Measurements from ENCODE around the gene CBLL1.

Gene CBLL1

DNA sequence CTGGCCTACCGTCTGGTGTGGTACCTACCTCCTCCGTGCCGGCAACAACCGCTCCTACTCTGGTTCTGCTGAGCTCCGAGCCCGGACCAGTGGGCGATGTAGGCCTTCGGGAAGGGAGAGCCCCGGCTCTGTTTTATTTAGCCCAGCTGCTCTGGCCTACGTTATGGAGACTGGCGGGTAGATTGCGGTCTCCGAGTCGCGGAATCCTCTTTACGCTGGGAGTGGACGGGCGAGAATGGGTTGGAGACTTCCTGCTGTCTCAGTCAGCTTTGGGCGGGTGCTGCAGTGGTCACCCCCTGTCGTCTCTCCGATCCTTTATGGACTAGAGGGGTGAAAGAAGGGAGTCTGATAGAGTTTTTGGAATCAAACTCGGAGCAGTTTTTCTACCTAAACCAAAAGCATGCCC is 406 bp downstream of the CBLL1 start:
- DNase-seq (ENCODE audit: low read depth) = no peak

- no peak for DNase-seq (ENCODE audit: low read depth)
Observed at GRCh38 chr7:107746006-107746405, 2.1 kb downstream of the CBLL1 start.

DNA sequence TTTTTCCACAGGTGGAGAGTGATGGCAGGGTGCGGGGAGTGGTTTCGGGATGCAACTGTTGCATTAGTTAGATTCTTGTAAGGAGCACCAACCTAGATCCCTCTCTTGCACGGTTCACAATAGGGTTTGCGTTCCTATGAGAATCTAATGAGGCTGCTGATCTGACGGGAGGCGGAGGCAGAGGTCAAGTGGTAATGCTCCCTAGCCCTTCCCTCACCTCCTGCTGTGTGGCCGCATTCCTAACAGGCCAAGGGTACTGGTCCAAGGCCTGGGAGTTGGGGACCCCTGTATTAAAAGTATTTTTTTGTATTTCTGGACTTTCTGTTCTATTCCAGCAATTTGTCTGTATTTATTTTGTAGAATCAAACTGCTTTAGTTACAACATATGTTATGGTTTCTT is 7.2 kb downstream of the CBLL1 start:
- no peak for DNase-seq (ENCODE audit: low read depth)

DNA sequence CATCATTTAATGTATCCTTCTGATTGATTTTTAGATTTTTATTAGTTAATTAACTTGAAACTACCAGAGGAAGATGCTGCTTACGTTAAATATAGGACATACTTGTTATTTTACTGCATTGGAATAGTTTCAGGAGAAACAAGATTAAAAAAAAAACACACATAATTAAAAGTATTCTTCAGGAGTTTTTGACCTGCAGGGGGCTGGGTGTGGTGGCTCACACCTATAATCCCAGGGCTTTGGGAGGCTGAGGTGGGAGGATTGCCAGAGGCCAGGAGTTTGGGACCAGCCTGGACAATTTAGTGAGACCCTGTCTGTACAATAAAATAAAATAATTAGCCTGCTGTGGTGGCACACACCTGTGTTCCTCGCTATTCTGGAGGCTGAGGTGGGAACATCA is 10.7 kb downstream of the CBLL1 start:
- no peak for DNase-seq (ENCODE audit: low read depth)

GRCh38 chr7:107758667-107759066 is 14.7 kb downstream of the CBLL1 start:
- no peak for DNase-seq (ENCODE audit: low read depth)

GRCh38 chr7:107767391-107767790 is 23.4 kb downstream of the CBLL1 start:
- no peak for DNase-seq (ENCODE audit: low read depth)

DNA sequence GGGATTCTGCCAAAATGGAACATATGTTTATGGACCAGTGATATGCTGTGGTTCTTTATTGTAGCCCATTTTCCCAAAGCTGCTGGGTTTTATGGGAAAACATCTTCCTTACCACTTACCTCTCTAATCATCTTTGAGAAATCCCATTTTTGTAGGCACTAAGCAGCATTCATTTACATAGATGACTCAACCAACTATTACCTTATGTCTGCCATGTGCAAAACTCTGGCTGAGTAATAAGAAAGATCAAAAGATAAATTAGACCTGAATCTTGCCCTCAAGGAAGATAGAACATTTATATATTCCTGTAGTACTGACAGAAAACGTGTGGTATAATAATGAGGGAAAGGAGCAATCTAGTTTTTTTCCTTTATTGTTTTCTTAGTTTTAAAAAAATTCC is 24.3 kb downstream of the CBLL1 start:
- no peak for DNase-seq (ENCODE audit: low read depth)

DNA sequence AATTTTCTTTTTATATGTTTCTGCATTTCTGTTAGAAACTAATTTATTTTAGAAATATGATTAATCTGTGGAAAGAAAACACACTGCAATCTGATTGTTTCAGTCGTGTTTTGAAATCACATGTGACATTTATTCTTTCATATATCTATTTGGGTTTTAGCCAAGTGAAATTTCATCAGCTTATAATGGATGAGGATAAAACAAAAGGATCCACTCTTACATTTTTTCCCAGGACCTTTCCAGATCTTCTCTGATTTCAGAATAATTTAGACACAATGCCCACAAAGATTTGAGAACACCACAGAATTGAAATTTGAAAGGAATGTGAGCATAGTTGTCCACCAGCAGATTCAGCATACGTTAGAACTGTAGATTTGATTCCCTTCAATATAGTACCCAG is 29.1 kb downstream of the CBLL1 start:
- DNase-seq (ENCODE audit: low read depth) = no peak

DNA sequence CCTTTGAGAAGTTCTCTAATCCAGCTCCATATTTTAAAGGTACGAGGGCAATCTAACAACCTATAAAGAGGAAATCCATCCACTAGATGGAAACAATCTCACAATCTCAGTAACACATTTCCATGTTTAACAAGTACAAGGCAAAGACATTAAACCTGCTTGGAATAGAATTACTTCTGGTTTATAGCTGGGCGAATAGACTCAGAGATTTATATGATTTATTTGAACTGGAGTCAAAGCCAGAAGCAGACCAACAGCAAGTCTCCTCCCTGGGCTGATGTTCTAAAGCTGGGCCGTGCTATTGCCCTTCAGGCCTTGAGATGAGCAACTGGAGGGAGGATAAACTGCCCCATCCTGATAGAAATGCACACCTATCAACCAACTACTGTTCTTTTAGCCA is 33.8 kb downstream of the CBLL1 start:
- no peak for DNase-seq (ENCODE audit: low read depth)

- no peak for DNase-seq (ENCODE audit: low read depth)
Observed at GRCh38 chr7:107778283-107778682, 34.3 kb downstream of the CBLL1 start.

DNA sequence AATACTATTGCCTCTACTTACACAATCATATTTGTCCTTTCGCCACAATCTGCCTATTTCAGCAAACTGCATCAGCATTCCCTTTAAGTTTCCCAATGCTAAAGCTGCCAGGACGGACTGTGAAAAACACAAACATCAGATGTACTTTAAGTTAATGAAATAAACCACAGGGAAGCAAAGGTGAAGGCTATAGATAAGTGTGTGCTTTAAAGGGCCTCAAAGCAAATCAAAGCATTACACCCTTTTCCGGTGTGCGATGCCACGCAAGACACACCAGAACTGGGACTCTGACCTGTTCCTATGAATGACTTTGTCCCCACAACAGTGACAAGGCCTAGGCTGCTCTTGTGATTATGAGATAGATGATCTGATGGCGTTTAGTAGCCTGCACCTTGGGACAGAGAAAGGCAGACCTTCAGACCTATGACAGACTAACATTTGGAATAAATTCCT is 35.7 kb downstream of the CBLL1 start:
- DNase-seq (ENCODE audit: low read depth) = no peak

GRCh38 chr7:107782374-107782773 is 38.4 kb downstream of the CBLL1 start:
- DNase-seq (ENCODE audit: low read depth) = no peak

DNA sequence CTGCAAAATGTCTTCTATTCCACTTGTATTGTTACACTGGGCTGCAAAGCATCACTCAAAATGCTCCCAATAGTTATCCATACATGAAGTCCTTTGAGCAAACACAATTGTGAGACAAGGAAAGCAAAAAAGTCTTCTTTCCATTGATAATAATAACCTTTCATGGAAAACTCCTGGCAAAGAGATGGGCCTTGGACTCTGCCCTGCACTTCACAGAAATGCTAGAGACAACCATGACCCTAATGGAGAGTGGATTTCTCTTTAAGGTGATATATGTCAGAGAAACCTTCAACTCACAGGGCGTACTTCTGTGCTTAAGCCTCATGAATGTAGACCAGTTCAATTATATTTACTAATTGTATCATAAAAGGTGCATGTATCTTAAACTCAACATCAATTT is 39.7 kb downstream of the CBLL1 start:
- DNase-seq (ENCODE audit: low read depth) = no peak

- no peak for DNase-seq (ENCODE audit: low read depth)
Observed at GRCh38 chr7:107785170-107785569, 41.2 kb downstream of the CBLL1 start.

DNA sequence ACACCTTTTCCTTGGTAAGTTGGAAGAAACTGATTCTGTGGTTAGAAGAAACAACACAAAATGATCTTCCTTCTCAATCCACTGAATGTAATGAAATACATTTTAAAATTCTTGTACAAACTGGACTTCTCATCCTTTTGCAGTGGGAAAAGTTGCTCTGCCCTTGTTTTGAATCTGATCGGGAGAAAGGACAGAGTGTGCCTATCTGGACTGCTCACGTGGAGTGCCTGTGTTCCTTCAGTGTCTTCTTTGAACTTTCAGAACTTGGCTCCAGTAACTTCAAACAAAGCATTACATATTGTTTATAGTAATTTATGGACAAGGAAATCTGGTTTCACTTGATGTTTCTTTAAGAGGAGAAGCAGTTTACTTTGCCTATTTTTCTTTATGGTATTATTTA is 42.0 kb downstream of the CBLL1 start:
- DNase-seq (ENCODE audit: low read depth) = no peak

DNA sequence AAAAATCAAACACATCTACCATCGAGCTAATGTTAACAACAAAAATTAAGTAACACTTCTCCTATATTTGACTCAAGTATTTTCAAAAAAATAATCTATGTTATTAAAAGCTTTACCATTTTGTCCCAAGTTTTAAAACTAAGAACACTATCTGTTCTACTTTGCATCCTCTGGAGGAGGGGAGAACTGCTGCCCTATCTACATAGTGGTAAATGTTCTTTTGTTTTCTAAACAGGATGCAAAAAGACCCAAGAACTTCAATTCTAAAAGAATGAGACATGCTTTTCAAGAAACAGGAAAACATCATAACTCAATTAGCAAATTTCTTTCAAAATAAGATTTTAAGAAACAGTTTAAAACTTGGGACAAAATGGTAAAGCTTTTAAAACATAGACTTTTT is 44.3 kb downstream of the CBLL1 start:
- no peak for DNase-seq (ENCODE audit: low read depth)

GRCh38 chr7:107788662-107789061 is 44.7 kb downstream of the CBLL1 start:
- no peak for DNase-seq (ENCODE audit: low read depth)

GRCh38 chr7:107789647-107790046 is 45.7 kb downstream of the CBLL1 start:
- no peak for DNase-seq (ENCODE audit: low read depth)

- DNase-seq (ENCODE audit: low read depth) = no peak
Observed at GRCh38 chr7:107792364-107792763, 48.4 kb downstream of the CBLL1 start.

DNA sequence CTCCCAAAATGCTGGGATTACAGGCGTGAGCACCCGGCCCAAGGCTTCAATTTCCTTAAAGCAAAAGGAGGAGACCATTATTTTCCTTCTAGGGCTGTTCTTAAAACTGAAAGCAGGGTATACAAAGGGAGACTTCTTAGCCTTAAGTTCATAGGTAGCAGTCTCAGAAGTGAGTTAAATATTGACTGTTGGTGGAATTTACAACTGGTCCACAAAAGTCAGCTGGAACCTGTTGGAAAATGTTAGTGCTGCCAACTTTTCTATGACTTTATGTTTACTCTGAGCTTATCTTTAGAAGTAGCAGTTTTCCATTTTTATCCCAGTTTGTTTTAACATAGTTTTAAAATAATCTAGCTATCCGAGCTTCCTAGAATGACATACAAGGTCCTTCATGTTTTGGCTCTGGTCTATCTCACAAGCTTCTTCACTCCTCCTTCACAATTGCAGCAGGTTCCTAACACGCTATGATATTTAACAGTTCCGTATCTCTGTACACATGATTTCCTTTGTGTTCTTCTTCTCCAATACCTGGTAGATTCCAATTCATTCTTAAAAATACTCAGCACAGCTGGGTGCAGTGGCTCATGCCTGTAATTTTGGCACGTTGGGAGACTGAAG is 55.8 kb downstream of the CBLL1 start:
- no peak for DNase-seq (ENCODE audit: low read depth)

DNA sequence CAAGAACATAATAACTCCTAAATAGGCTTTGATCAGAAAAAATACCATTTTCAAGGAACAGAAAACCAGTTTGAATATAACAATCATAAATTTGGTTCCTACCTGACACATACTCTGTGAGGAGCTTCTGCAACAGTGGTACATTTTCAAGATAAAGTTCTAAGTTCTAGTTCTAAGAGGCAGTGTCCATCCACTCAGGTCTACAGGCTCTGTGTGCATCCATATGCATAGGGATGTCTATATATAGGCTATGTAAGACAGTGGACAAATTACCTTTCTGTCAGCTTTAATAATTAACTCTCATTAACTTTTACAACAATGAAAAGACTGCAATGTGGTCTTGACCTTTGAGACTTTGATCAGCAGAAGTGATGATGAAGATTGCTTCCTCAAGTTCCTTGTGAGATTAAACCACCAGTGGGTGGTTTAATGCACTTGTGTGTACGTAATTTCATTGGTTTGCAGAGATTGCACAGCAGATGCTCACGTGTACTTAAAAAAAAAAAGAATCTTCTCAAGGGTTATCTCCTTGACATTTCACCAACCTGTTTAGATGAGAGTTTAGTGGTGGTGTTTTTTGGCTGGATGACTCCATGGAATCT is 59.2 kb downstream of the CBLL1 start, which contains the start of gene SLC26A3:
TSS of gene SLC26A3 (minus strand) at position 215 of the 602 bp plus-strand sequence. CDS start 8,714 bp downstream, outside the sequence.
- DNase-seq (ENCODE audit: low read depth) = no peak

GRCh38 chr7:107809179-107809578 is 65.2 kb downstream of the CBLL1 start:
- no peak for DNase-seq (ENCODE audit: low read depth)

DNA sequence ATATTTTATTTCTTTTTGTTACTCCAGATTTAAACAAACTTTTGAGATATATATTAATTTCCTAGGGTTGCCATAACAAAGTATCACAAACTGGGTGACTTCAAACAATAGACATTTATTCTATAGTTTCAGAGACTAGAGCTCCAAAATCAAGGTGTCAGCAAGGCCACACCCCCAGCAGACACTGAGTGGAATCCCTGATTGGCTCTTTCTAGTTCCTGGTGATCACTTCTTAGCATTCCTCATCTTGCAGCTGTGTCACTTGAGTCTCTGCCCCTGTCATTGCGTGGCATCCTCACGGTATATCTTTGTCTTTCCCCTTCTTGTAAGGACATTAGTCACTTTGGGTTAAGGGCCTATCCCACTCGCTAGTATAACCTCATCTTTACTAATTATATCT is 66.7 kb downstream of the CBLL1 start:
- no peak for DNase-seq (ENCODE audit: low read depth)

Data from stimulated activated CD8-positive, alpha-beta memory T cell treated with anti-CD3 and anti-CD28 coated beads, Interleukin-15, amount 100 ng/mL, for 24 hours (primary cell).